Measurements from ENCODE around the gene CEP126.

DNA sequence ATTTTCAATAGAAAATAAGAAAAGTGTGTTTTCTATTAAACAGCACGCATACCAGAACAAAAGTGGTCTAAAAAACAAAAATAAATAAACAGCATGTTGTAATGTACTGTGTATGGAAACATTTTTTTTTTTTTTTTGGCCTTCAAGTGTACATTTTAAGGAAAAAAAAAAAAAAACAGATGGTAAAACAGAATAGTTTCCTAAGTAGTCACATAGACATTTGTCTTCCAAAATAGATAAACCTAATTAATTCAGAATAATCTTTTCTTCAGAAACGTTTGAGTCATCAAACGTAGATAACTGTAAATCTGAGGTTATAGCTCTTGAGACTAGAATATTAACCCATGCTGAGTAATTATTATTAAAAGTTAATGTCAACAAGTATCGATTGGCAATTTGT is 132.0 kb downstream of the CEP126 start:
- TF ChIP-seq, protein P1, sequence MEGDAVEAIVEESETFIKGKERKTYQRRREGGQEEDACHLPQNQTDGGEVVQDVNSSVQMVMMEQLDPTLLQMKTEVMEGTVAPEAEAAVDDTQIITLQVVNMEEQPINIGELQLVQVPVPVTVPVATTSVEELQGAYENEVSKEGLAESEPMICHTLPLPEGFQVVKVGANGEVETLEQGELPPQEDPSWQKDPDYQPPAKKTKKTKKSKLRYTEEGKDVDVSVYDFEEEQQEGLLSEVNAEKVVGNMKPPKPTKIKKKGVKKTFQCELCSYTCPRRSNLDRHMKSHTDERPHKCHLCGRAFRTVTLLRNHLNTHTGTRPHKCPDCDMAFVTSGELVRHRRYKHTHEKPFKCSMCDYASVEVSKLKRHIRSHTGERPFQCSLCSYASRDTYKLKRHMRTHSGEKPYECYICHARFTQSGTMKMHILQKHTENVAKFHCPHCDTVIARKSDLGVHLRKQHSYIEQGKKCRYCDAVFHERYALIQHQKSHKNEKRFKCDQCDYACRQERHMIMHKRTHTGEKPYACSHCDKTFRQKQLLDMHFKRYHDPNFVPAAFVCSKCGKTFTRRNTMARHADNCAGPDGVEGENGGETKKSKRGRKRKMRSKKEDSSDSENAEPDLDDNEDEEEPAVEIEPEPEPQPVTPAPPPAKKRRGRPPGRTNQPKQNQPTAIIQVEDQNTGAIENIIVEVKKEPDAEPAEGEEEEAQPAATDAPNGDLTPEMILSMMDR (IDR thresholded peaks at IDR 0.05; ENCODE audit: low read depth, low read length, poor library complexity, severe bottlenecking): no peak
- TF ChIP-seq EZH2phosphoT487 (IDR thresholded peaks at IDR 0.05; ENCODE audit: borderline replicate concordance, low read length): no peak
